NOMO-1 treated with DMSO at 0.1 percent for 48 hours (cell line): Measurements from ENCODE around the gene GANC.
"Not testable (repeated sequence)": the region's sequence is repeated elsewhere in the genome, so short reads cannot be mapped to it uniquely, and the experiment has no call there.

Source experiments
- DNase-seq: peaks from one replicate; lab custom pipeline; 2025; ENCODE audit not compliant: unreplicated experiment; lab: John Stamatoyannopoulos, UW

GANC gene

GRCh38 chr15:42283671-42284070 lies 10.7 kb downstream of the GANC start:
- DNase-seq: no peak

- DNase-seq: no peak
Measured at GRCh38 chr15:42284551-42284950, 11.6 kb downstream of the GANC start.

GRCh38 chr15:42285034-42285433 lies 12.0 kb downstream of the GANC start:
- peak; percentile 49 for DNase-seq

GRCh38 chr15:42286445-42287029 lies 13.5 kb downstream of the GANC start:
- DNase-seq: peak; percentile 71

GRCh38 chr15:42287931-42288330 lies 14.9 kb downstream of the GANC start:
- DNase-seq: no peak

- DNase-seq: no peak
Measured at GRCh38 chr15:42289166-42289565, 16.2 kb downstream of the GANC start.

- not testable (repeated sequence) for DNase-seq
Measured at GRCh38 chr15:42301004-42301403, 28.0 kb downstream of the GANC start.

GRCh38 chr15:42306681-42307080 lies 33.7 kb downstream of the GANC start:
- no peak for DNase-seq

- DNase-seq: no peak
Measured at GRCh38 chr15:42313463-42313862, 40.5 kb downstream of the GANC start.

- no peak for DNase-seq
Measured at GRCh38 chr15:42314818-42315217, 41.8 kb downstream of the GANC start.

- no peak for DNase-seq
Measured at GRCh38 chr15:42315521-42315920, 42.5 kb downstream of the GANC start.

GRCh38 chr15:42316282-42316805 lies 43.3 kb downstream of the GANC start:
- DNase-seq: not testable (repeated sequence)

GRCh38 chr15:42319206-42319605 lies 46.2 kb downstream of the GANC start:
- no peak for DNase-seq

GRCh38 chr15:42324308-42324707 lies 51.3 kb downstream of the GANC start:
- no peak for DNase-seq

- DNase-seq: no peak
Measured at GRCh38 chr15:42329161-42329560, 56.2 kb downstream of the GANC start.

- no peak for DNase-seq
Measured at GRCh38 chr15:42329992-42330391, 57.0 kb downstream of the GANC start.

- peak; percentile 83 for DNase-seq
Measured at GRCh38 chr15:42331235-42331634, 58.2 kb downstream of the GANC start.

GRCh38 chr15:42332331-42332730 lies 59.3 kb downstream of the GANC start:
- DNase-seq: no peak

- no peak for DNase-seq
Measured at GRCh38 chr15:42335074-42335473, 62.1 kb downstream of the GANC start.

- not testable (repeated sequence) for DNase-seq
Measured at GRCh38 chr15:42336650-42337049, 63.6 kb downstream of the GANC start.

GRCh38 chr15:42337104-42337503 lies 64.1 kb downstream of the GANC start:
- not testable (repeated sequence) for DNase-seq

- DNase-seq: no peak
Measured at GRCh38 chr15:42338500-42338899, 65.5 kb downstream of the GANC start.

- DNase-seq: no peak
Measured at GRCh38 chr15:42343596-42344232, 70.7 kb downstream of the GANC start.
